ENCODE measurements around the gene NELL1. TPM values are rescaled to one million over a fixed set of nuclear protein-coding genes. Genes with fewer than 3 reads are reported as not detected.
"Not testable (repeated sequence)": the region's sequence is repeated elsewhere in the genome, so short reads cannot be mapped to it uniquely, and the experiment has no call there.

The NELL1 gene
- total RNA-seq, 1 donor from 2014 or later = not detected

GRCh38 chr11:21132146-21132720, 462.8 kb downstream of the NELL1 start:
- TF ChIP-seq CTCF (IDR thresholded peaks at IDR 0.05) = no peak
- no peak overlapping the region for H3K4me3 Mint-ChIP-seq
- ATAC-seq (ENCODE audit: low read depth) = no peak
- H3K27me3 Mint-ChIP-seq = no peaks in the 10 kb centered on the region
- ChIA-PET CTCF (no interaction called here), POLR2A (no interaction called here)
- no peak overlapping the region for H3K27ac Mint-ChIP-seq
- no peak for DNase-seq
- H3K36me3 Mint-ChIP-seq (ENCODE audit: low read depth) = no peaks in the 10 kb centered on the region
- intact Hi-C loops (cut with micrococcal nuclease) = no loop called here
- no peaks in the 10 kb centered on the region for H3K4me1 Mint-ChIP-seq
- peaks cover 8% of the 10 kb centered on the region for H3K9me3 Mint-ChIP-seq

DNA sequence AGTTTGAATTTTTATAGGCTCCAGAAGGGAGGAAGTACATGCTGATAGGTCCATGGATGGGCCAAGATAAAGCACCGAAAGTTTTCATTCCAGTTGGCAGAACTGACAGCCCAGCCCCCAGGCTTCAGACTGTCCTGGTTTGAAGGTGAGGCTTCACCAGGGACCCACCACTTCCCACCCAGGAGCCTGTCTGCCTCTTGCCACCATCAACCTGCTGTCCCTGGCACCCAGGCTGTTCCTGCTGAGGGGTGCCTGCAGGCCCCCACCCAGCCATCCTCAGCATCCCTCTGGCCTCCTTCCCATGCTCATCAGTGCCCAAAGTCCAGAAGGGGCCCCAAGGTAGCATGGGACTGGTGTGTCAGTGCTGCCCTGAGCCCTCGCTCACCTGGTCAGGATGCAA, 463.9 kb downstream of the NELL1 start:
- H3K36me3 Mint-ChIP-seq (ENCODE audit: low read depth) = no peaks in the 10 kb centered on the region
- ChIA-PET POLR2A (no interaction called here), CTCF (no interaction called here)
- no peak for TF ChIP-seq CTCF (IDR thresholded peaks at IDR 0.05)
- intact Hi-C loops (cut with micrococcal nuclease) = no loop called here
- no peak overlapping the region for H3K4me3 Mint-ChIP-seq
- DNase-seq = no peak
- peaks cover 10% of the 10 kb centered on the region for H3K9me3 Mint-ChIP-seq
- H3K4me1 Mint-ChIP-seq = no peaks in the 10 kb centered on the region
- no peak overlapping the region for H3K27ac Mint-ChIP-seq
- no peaks in the 10 kb centered on the region for H3K27me3 Mint-ChIP-seq
- no peak for ATAC-seq (ENCODE audit: low read depth)

DNA sequence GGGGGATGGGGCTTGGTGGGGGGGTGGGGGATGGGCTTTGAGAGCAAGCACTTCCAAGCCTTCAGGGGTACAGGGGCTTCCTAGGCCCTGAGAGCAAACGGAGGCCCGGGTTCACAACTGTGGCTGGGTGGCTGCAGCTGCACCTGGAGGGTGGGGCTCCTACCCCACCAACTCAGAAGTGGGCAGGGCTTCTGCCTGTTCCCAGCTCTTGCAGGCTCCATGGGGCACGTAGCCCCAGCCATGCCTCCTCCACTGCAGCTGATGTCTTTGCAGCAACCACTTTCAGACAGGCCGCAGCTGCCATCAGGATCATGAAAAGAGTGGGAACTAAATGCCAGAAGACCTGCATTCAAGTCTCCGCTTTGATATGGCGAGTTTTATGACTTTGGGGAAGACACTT, 464.3 kb downstream of the NELL1 start:
- no peaks in the 10 kb centered on the region for H3K27me3 Mint-ChIP-seq
- no peak overlapping the region for H3K4me3 Mint-ChIP-seq
- ChIA-PET POLR2A (no interaction called here), CTCF (no interaction called here)
- no peaks in the 10 kb centered on the region for H3K4me1 Mint-ChIP-seq
- no peak for ATAC-seq (ENCODE audit: low read depth)
- no peaks in the 10 kb centered on the region for H3K36me3 Mint-ChIP-seq (ENCODE audit: low read depth)
- no peak for TF ChIP-seq CTCF (IDR thresholded peaks at IDR 0.05)
- H3K9me3 Mint-ChIP-seq = peaks cover 10% of the 10 kb centered on the region
- no peak for DNase-seq
- intact Hi-C loops (cut with micrococcal nuclease) = no loop called here
- H3K27ac Mint-ChIP-seq = no peak overlapping the region

- Mint-ChIP-seq H3K4me1 (no peaks in the 10 kb centered on the region), H3K4me3 (no peak overlapping the region), H3K27me3 (no peaks in the 10 kb centered on the region), H3K27ac (no peak overlapping the region), H3K36me3 (ENCODE audit: low read depth) (no peaks in the 10 kb centered on the region), H3K9me3 (peaks cover 6% of the 10 kb centered on the region)
- no peak for TF ChIP-seq CTCF (IDR thresholded peaks at IDR 0.05)
- no peak for ATAC-seq (ENCODE audit: low read depth)
- CTCF ChIA-PET = no interaction called here
- no peak for DNase-seq
- POLR2A ChIA-PET = no interaction called here
- intact Hi-C loops (cut with micrococcal nuclease) = no loop called here
These were observed 468.4 kb downstream of the NELL1 start for GRCh38 chr11:21137803-21138202.

GRCh38 chr11:21141557-21141956, 472.2 kb downstream of the NELL1 start:
- H3K4me1 Mint-ChIP-seq; intact Hi-C loops (cut with micrococcal nuclease); ATAC-seq (ENCODE audit: low read depth); H3K9me3 Mint-ChIP-seq; H3K36me3 Mint-ChIP-seq (ENCODE audit: low read depth); H3K27me3 Mint-ChIP-seq; DNase-seq; H3K27ac Mint-ChIP-seq; POLR2A ChIA-PET; H3K4me3 Mint-ChIP-seq; CTCF ChIA-PET: not testable (repeated sequence)

- DNase-seq = no peak
- ChIA-PET CTCF (no interaction called here), POLR2A (no interaction called here)
- intact Hi-C loops (cut with micrococcal nuclease) = no loop called here
- no peak for TF ChIP-seq CTCF (IDR thresholded peaks at IDR 0.05)
- H3K4me3 Mint-ChIP-seq = no peak overlapping the region
- ATAC-seq (ENCODE audit: low read depth) = no peak
- no peak overlapping the region for H3K27ac Mint-ChIP-seq
- H3K9me3 Mint-ChIP-seq = peaks cover 5% of the 10 kb centered on the region
- no peaks in the 10 kb centered on the region for H3K27me3 Mint-ChIP-seq
- H3K36me3 Mint-ChIP-seq (ENCODE audit: low read depth) = no peaks in the 10 kb centered on the region
- H3K4me1 Mint-ChIP-seq = no peaks in the 10 kb centered on the region
These were observed 472.6 kb downstream of the NELL1 start for GRCh38 chr11:21142007-21142406.
